ENCODE results near the gene GNG12. TPM values are rescaled to one million over a fixed set of nuclear protein-coding genes. Genes with fewer than 3 reads are reported as not detected.

The GNG12 gene
- total and polyA plus RNA-seq, 4 experiments from 2014 or later = not detected

GRCh38 chr1:67696708-67697107 lies 136.6 kb downstream of the GNG12 start:
- Histone ChIP-seq H3K27me3 (ENCODE audit: insufficient read depth, low read length) (no peaks in the 10 kb centered on the region), H3K36me3 (ENCODE audit: insufficient read depth, low read length) (no peaks in the 10 kb centered on the region), H3K4me3 (ENCODE audit: low read length in 2 of 2) (no peak overlapping the region), H3K27ac (ENCODE audit: low read depth, low read length) (no peak overlapping the region), H3K4me1 (ENCODE audit: insufficient read depth, low read length) (no peaks in the 10 kb centered on the region), H3K9me3 (ENCODE audit: control insufficient read depth in 1 of 2, low read length in 2 of 2) (no peaks in the 10 kb centered on the region)
- DNase-seq = no peak
- Mint-ChIP-seq H3K4me3 (no peak overlapping the region), H3K27me3 (peaks cover 0 to 2% of the 10 kb centered on the region in 2 donors), H3K9me3 (no peaks in the 10 kb centered on the region), H3K4me1 (no peaks in the 10 kb centered on the region), H3K36me3 (no peaks in the 10 kb centered on the region), H3K27ac (no peak overlapping the region)
- intact Hi-C loops (cut with micrococcal nuclease) = no loop called here
- CTCF ChIA-PET (ENCODE audit: partially characterized antibody) = interaction anchor here (1.5 kb wide), 1 partner anchor 11 kb away, joined by 4 read pairs; the partner anchor contains the start of gene GADD45A
- POLR2A ChIA-PET (ENCODE audit: partially characterized antibody) = no interaction called here

GRCh38 chr1:67695963-67696362 lies 137.3 kb downstream of the GNG12 start:
- H3K27ac Mint-ChIP-seq = no peak overlapping the region
- H3K4me3 Mint-ChIP-seq = no peak overlapping the region
- ChIA-PET CTCF (ENCODE audit: partially characterized antibody) (interaction anchor here (1.5 kb wide), 1 partner anchor 10 kb away, joined by 4 read pairs; the partner anchor contains the start of gene GADD45A), POLR2A (ENCODE audit: partially characterized antibody) (no interaction called here)
- H3K4me1 Mint-ChIP-seq = no peaks in the 10 kb centered on the region
- H3K36me3 Mint-ChIP-seq = no peaks in the 10 kb centered on the region
- Histone ChIP-seq H3K4me3 (ENCODE audit: low read length in 2 of 2) (no peak overlapping the region), H3K27me3 (ENCODE audit: insufficient read depth, low read length) (no peaks in the 10 kb centered on the region), H3K27ac (ENCODE audit: low read depth, low read length) (no peak overlapping the region), H3K9me3 (ENCODE audit: control insufficient read depth in 1 of 2, low read length in 2 of 2) (no peaks in the 10 kb centered on the region), H3K4me1 (ENCODE audit: insufficient read depth, low read length) (no peaks in the 10 kb centered on the region), H3K36me3 (ENCODE audit: insufficient read depth, low read length) (no peaks in the 10 kb centered on the region)
- H3K9me3 Mint-ChIP-seq = no peaks in the 10 kb centered on the region
- peaks cover 0 to 2% of the 10 kb centered on the region in 2 donors for H3K27me3 Mint-ChIP-seq
- intact Hi-C loops (cut with micrococcal nuclease) = no loop called here
- no peak for DNase-seq

- Mint-ChIP-seq H3K36me3 (peaks cover 4 to 6% of the 10 kb centered on the region in 2 donors), H3K4me1 (peaks cover 5 to 7% (median 6%) of the 10 kb centered on the region in 4 donors), H3K9me3 (no peaks in the 10 kb centered on the region), H3K4me3 (no peak overlapping the region), H3K27ac (no peak overlapping the region), H3K27me3 (no peaks in the 10 kb centered on the region)
- no peak overlapping the region for H3K27ac ChIP-seq (ENCODE audit: low read depth, low read length)
- peaks cover 6% of the 10 kb centered on the region for H3K4me1 ChIP-seq (ENCODE audit: insufficient read depth, low read length)
- POLR2A ChIA-PET (ENCODE audit: partially characterized antibody) = interaction anchor here (1.6 kb wide), 1 partner anchor 46 kb away, joined by 4 read pairs; no protein-coding TSS in a partner anchor
- no peak overlapping the region for H3K4me3 ChIP-seq (ENCODE audit: low read length in 2 of 2)
- intact Hi-C loops (cut with micrococcal nuclease) = no loop called here
- H3K27me3 ChIP-seq (ENCODE audit: insufficient read depth, low read length) = no peaks in the 10 kb centered on the region
- H3K9me3 ChIP-seq (ENCODE audit: control insufficient read depth in 1 of 2, low read length in 2 of 2) = no peaks in the 10 kb centered on the region
- no peak for DNase-seq
- no peaks in the 10 kb centered on the region for H3K36me3 ChIP-seq (ENCODE audit: insufficient read depth, low read length)
- CTCF ChIA-PET (ENCODE audit: partially characterized antibody) = interaction anchor here (0.7 to 1.4 kb wide), 3 partner anchors 46 to 69 kb away, joined by 3 to 4 read pairs (median 3); no protein-coding TSS in a partner anchor
These were observed 141.6 kb downstream of the GNG12 start for GRCh38 chr1:67691712-67692111.

GRCh38 chr1:67690411-67690810 lies 142.9 kb downstream of the GNG12 start:
- H3K36me3 ChIP-seq (ENCODE audit: insufficient read depth, low read length) = no peaks in the 10 kb centered on the region
- ChIA-PET CTCF (ENCODE audit: partially characterized antibody) (no interaction called here), POLR2A (ENCODE audit: partially characterized antibody) (interaction anchor here (1.6 kb wide), 1 partner anchor 47 kb away, joined by 4 read pairs; no protein-coding TSS in a partner anchor)
- Mint-ChIP-seq H3K27ac (no peak overlapping the region), H3K4me3 (no peak overlapping the region), H3K9me3 (no peaks in the 10 kb centered on the region), H3K27me3 (no peaks in the 10 kb centered on the region), H3K36me3 (peaks cover 4 to 11% of the 10 kb centered on the region in 2 donors), H3K4me1 (peaks cover 7 to 10% (median 10%) of the 10 kb centered on the region in 4 donors)
- H3K4me1 ChIP-seq (ENCODE audit: insufficient read depth, low read length) = peaks cover 10% of the 10 kb centered on the region
- no peak overlapping the region for H3K4me3 ChIP-seq (ENCODE audit: low read length in 2 of 2)
- DNase-seq = no peak
- intact Hi-C loops (cut with micrococcal nuclease) = no loop called here
- no peaks in the 10 kb centered on the region for H3K9me3 ChIP-seq (ENCODE audit: control insufficient read depth in 1 of 2, low read length in 2 of 2)
- no peak overlapping the region for H3K27ac ChIP-seq (ENCODE audit: low read depth, low read length)
- no peaks in the 10 kb centered on the region for H3K27me3 ChIP-seq (ENCODE audit: insufficient read depth, low read length)

GRCh38 chr1:67690018-67690363 lies 143.3 kb downstream of the GNG12 start:
- ChIA-PET POLR2A (ENCODE audit: partially characterized antibody) (interaction anchor here (1.1 kb wide), 1 partner anchor 15 kb away, joined by 3 read pairs; no protein-coding TSS in a partner anchor), CTCF (ENCODE audit: partially characterized antibody) (no interaction called here)
- no peak overlapping the region for H3K27ac Mint-ChIP-seq
- H3K4me3 Mint-ChIP-seq = no peak overlapping the region
- H3K36me3 Mint-ChIP-seq = peaks cover 4 to 13% of the 10 kb centered on the region in 2 donors
- DNase-seq = no peak
- H3K27ac ChIP-seq (ENCODE audit: low read depth, low read length) = no peak overlapping the region
- no peaks in the 10 kb centered on the region for H3K27me3 Mint-ChIP-seq
- H3K4me3 ChIP-seq (ENCODE audit: low read length in 2 of 2) = no peak overlapping the region
- H3K27me3 ChIP-seq (ENCODE audit: insufficient read depth, low read length) = no peaks in the 10 kb centered on the region
- no peaks in the 10 kb centered on the region for H3K9me3 ChIP-seq (ENCODE audit: control insufficient read depth in 1 of 2, low read length in 2 of 2)
- no peaks in the 10 kb centered on the region for H3K9me3 Mint-ChIP-seq
- no peaks in the 10 kb centered on the region for H3K36me3 ChIP-seq (ENCODE audit: insufficient read depth, low read length)
- H3K4me1 Mint-ChIP-seq = peaks cover 7 to 13% (median 10%) of the 10 kb centered on the region in 4 donors
- peaks cover 10% of the 10 kb centered on the region for H3K4me1 ChIP-seq (ENCODE audit: insufficient read depth, low read length)
- intact Hi-C loops (cut with micrococcal nuclease) = no loop called here

- POLR2A ChIA-PET (ENCODE audit: partially characterized antibody) = interaction anchor here (1.1 kb wide), 1 partner anchor 15 kb away, joined by 3 read pairs; no protein-coding TSS in a partner anchor
- H3K36me3 ChIP-seq (ENCODE audit: insufficient read depth, low read length) = no peaks in the 10 kb centered on the region
- H3K27ac Mint-ChIP-seq = no peak overlapping the region
- H3K4me3 ChIP-seq (ENCODE audit: low read length in 2 of 2) = no peak overlapping the region
- intact Hi-C loops (cut with micrococcal nuclease) = no loop called here
- H3K4me1 ChIP-seq (ENCODE audit: insufficient read depth, low read length) = peaks cover 13% of the 10 kb centered on the region
- no peaks in the 10 kb centered on the region for H3K27me3 ChIP-seq (ENCODE audit: insufficient read depth, low read length)
- no peaks in the 10 kb centered on the region for H3K9me3 ChIP-seq (ENCODE audit: control insufficient read depth in 1 of 2, low read length in 2 of 2)
- H3K27ac ChIP-seq (ENCODE audit: low read depth, low read length) = no peak overlapping the region
- no peaks in the 10 kb centered on the region for H3K27me3 Mint-ChIP-seq
- H3K9me3 Mint-ChIP-seq = no peaks in the 10 kb centered on the region
- H3K4me1 Mint-ChIP-seq = peaks cover 7 to 18% (median 13%) of the 10 kb centered on the region in 4 donors
- no peak for DNase-seq
- H3K36me3 Mint-ChIP-seq = peaks cover 4 to 14% of the 10 kb centered on the region in 2 donors
- no peak overlapping the region for H3K4me3 Mint-ChIP-seq
- CTCF ChIA-PET (ENCODE audit: partially characterized antibody) = interaction anchor here (1.6 kb wide), 1 partner anchor 71 kb away, joined by 8 read pairs; no protein-coding TSS in a partner anchor
These were observed 143.8 kb downstream of the GNG12 start for GRCh38 chr1:67689267-67690017.

- Mint-ChIP-seq H3K36me3 (peaks cover 4 to 14% of the 10 kb centered on the region in 2 donors), H3K27ac (peak overlapping the region in 1 of 7 donors; percentile 16), H3K9me3 (no peaks in the 10 kb centered on the region), H3K4me1 (peaks cover 10 to 24% (median 17%) of the 10 kb centered on the region in 4 donors), H3K27me3 (no peaks in the 10 kb centered on the region), H3K4me3 (no peak overlapping the region)
- Histone ChIP-seq H3K36me3 (ENCODE audit: insufficient read depth, low read length) (no peaks in the 10 kb centered on the region), H3K4me1 (ENCODE audit: insufficient read depth, low read length) (peaks cover 19% of the 10 kb centered on the region), H3K27ac (ENCODE audit: low read depth, low read length) (no peak overlapping the region), H3K27me3 (ENCODE audit: insufficient read depth, low read length) (no peaks in the 10 kb centered on the region), H3K9me3 (ENCODE audit: control insufficient read depth in 1 of 2, low read length in 2 of 2) (no peaks in the 10 kb centered on the region), H3K4me3 (ENCODE audit: low read length in 2 of 2) (no peak overlapping the region)
- intact Hi-C loops (cut with micrococcal nuclease) = no loop called here
- no peak for DNase-seq
- ChIA-PET CTCF (ENCODE audit: partially characterized antibody) (interaction anchor here (1.6 kb wide), 1 partner anchor 72 kb away, joined by 8 read pairs; no protein-coding TSS in a partner anchor), POLR2A (ENCODE audit: partially characterized antibody) (interaction anchor here (0.6 to 1.1 kb wide), 2 partner anchors 14 to 763 kb away, joined by 3 read pairs; partner anchors contain the start of gene MIER1)
These were observed 144.6 kb downstream of the GNG12 start for GRCh38 chr1:67688526-67689219.

Measured in CD4-positive, alpha-beta memory T cell (primary cell).